Ammon's horn (tissue), 1 donor: Measurements from ENCODE around the gene CRB3.

Experiments used
- DNase-seq: peaks from one replicate; pipeline ENCODE4 v3.0.0-alpha.2; 2016; ENCODE audit warnings: low spot score

The CRB3 gene

GRCh38 chr19:6433165-6433564 is 30.9 kb upstream of the CRB3 start:
- DNase-seq: no peak

DNA sequence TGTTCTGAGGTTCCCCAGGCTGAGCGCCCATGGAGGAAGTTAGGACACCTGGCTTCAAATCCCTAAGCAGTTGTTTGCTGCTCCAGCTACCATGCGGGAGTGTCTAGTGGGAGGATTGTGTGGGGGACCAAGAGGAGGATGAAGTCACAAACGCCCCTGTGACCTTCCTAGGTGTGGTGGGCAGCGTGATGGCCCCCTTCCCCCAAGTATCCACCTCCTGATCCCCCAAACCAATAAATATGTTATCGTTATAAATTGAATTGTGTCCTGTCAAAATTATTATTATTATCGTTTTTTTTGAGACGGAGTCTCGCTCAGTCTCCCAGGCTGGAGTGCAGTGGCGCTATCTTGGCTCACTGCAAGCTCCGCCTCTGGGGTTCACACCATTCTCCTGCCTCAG is 30.4 kb upstream of the CRB3 start, which contains the start of gene SLC25A41:
TSS of gene SLC25A41 (minus strand) at position 101 of the 400 bp plus-strand sequence. CDS start at position 31, 70 bp downstream.
- DNase-seq: no peak

GRCh38 chr19:6439743-6440142 is 24.3 kb upstream of the CRB3 start:
- DNase-seq: no peak

- DNase-seq: no peak
These were observed 23.2 kb upstream of the CRB3 start for GRCh38 chr19:6440905-6441304.

- no peak for DNase-seq
These were observed 21.9 kb upstream of the CRB3 start for GRCh38 chr19:6442087-6442688.

- no peak for DNase-seq
These were observed 20.1 kb upstream of the CRB3 start for GRCh38 chr19:6443986-6444385.

DNA sequence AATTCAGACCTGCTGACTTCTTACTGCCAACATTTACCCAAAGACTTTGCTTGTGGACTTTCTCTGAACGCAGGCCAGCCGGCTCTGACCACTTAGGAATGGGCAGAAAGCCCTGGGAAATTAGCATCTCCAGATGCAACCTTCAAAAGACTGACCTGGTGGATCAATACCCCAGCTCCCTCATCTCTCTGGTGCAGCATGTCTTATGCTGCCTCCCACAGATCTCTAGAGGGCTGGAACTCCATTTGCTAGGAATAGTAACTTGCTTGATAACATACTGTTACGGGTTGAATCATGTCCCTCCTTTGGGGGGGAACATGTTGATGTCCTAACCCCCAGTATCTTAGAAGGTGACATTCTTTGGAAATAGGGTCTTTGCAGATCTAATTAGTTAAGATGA is 17.6 kb upstream of the CRB3 start:
- no peak for DNase-seq

DNA sequence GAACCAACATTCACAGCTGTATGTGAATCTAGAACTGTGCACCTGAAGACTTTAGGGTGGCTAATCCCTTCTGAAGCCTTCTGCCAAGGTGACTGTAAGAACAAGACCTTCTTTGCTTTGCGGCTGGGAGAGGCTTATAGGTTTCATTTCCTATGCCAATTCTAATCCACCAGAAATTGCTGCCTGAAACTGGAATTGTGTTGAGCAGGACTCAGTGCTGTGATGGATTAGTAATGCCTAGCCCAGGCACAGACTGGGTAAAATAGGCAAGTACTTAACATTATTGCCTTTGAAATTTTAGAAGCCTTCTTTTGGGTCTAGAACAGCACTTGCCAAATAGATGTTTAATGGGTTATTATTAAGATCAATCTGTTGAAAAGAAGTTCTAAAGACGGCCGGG is 16.0 kb upstream of the CRB3 start:
- DNase-seq: no peak

- no peak for DNase-seq
These were observed 13.9 kb upstream of the CRB3 start for GRCh38 chr19:6450166-6450565.

- DNase-seq: no peak
These were observed 12.4 kb upstream of the CRB3 start for GRCh38 chr19:6451583-6452222.

DNA sequence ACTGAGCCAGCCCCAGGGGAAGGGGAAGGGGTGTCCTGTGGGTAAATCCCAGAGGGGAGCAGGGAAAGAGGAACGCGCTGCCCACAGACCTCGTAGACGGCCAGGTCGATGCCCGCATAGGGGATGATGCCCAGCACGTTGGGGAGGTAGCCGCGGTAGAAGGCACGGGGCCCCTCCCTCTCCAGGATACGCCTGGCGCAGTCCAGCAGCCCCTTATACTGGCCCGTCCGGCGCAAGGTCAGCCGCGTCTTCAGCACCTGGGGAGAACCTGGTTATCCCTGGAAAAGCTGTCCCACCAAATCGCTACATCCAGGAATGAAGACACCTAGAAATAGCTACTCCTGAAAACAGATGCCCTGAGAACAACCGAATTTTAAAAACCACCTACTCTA is 11.9 kb upstream of the CRB3 start:
- no peak for DNase-seq

GRCh38 chr19:6452899-6453298 is 11.2 kb upstream of the CRB3 start:
- DNase-seq: no peak

DNA sequence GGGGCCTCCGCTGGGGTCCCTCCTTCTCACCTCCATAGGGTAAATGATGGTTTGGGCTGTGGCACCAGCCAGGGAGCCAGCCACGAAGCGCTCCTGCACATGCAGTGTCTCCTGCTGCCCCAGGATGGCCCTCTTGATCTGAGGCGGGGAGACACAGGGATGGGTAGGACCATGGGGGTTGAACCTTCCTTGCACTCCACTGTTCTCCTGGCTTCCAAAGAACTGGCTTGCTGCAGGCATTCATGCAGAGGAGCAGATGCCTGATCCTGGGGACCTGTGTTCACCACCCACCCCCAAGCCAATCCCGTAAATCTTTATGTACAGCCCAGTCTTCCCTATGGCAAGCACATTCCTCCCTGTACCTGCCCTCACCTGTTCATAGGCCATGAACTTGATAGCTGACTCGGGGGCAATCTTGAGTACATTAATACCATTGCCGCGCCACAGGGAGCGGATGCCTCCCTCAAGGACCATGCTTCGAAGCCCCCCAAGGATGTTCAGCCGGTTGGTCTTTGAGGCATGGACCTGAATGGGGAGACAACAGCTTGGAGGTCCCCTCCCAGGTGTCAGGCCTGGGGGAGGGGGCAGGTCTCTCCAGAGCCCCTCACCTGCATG is 10.0 kb upstream of the CRB3 start:
- no peak for DNase-seq

DNA sequence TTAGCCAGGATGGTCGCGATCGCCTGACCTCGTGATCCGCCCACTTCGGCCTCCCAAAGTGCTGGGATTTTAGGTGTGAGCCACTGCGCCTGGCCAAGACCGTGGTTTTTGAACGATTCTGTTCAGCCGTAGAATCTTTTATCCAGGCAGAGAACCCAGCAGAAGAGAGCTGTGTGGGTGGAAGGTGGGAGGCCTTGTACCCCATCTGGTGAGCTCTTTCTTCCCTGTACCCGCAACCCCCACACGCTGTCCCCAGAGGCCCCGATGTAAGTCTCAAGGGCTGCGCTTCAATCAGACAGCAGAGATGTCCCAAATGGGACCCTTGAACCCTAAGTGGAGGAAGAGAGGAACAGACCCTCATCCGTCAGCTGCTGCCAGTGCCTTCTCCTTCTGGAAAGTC is 8.1 kb upstream of the CRB3 start:
- peak; percentile 43 for DNase-seq

GRCh38 chr19:6457958-6458694 is 5.9 kb upstream of the CRB3 start:
- DNase-seq: peak; percentile 36

- no peak for DNase-seq
These were observed 5.3 kb upstream of the CRB3 start for GRCh38 chr19:6458695-6459261.

DNA sequence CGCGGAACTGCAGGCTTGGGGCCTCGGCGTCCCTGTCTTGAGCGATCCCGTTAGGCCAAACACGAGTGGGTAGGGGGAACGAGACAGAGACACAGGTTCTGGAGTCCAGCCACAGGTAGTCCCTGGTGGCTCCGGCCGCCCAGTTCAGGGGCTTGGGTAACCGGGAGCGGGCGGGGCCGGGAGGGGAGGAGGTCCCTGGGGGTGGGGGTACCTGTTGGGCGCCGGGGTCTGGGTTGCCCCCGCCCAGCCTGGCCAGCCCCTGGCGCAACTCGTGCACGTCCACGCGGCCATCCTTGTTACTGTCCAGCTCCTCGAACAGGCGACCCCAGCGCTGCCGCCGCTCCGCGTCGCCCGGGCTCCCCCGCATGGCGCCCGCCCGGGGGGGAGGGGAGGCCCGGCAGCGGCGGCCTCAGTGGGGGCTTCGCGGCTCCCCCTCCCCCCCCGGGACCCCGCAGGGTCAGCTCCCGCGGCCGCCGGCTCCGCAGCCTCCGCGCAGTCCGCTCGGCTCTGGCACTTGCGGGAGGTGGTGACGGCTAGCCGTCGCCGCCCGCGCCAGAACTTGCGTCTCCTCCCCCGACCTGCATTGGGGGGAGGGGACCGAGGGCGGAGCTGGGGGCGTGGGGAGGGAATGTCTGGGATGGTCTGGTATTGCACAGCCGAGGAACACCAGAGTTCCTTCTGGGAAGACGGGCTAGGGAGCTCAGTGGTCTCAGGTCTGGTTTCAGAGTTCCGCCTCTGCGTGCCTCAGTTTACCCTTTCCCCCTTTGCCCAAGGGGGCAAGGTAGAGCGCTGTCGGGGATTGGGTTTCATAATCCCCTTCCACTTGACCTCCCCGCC is 4.6 kb upstream of the CRB3 start, which contains the start of gene SLC25A23:
TSS of gene SLC25A23 (minus strand) at position 531 of the 837 bp plus-strand sequence. CDS start at position 367, 164 bp downstream.
- DNase-seq: peak; percentile 84

DNA sequence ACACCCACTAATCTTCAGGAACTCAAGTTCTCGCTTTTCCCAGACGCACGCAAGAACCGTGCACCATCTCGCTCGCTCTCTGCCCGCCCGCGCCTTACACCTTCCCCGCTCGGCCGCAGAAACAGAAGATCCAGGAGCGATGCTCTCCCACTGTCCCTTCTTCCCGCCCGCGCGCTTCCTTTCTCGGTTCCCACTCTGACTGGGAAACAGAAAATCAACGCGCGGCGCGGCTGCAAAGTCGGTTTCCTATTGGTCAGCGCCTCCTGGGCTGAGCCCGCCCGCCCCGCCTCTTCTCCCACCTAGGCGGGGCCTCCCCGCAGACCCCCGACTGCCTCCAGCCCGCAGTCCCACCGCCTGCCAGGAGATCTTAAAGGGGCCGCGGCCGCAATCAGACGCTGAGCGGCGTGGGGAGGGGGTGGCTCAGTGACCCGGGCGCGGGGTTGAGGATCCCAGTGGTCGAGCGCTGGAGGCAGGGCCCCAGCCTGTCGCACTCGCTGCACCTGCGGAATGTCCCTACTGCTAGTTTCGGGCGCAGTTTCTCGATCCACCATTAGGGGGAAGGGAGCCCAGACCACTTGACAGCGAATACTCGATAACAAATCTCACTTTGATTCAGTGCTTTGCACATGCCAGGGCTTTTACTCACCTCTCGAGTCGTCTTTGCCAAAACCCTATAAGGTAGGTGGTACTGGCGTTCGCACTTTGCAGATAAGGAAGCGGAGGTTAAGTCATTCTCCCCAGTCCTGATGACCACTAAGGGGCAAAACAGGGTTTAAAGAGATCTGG is 3.8 kb upstream of the CRB3 start:
- DNase-seq: peak; percentile 98

DNA sequence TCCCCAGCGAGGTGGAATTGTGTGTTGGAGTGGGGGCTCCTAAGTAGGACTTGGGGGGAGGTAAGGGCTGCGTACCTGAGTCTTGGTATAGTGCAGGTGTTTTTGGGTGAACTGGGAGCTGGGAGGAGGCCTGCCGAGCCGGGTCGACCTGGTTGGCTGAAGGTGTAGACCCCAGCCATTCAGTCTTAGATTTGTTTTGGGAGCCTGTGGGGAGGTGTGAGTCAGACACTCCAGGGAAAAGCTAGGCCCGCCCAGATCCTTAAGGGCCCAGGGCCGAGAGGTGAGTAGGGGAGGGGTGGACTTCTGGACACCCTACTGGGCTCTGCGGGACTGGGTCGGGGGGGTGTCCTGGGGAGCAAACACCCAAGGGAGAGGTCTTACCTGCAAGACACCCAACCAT is 935 bp downstream of the CRB3 start:
- DNase-seq: no peak

DNA sequence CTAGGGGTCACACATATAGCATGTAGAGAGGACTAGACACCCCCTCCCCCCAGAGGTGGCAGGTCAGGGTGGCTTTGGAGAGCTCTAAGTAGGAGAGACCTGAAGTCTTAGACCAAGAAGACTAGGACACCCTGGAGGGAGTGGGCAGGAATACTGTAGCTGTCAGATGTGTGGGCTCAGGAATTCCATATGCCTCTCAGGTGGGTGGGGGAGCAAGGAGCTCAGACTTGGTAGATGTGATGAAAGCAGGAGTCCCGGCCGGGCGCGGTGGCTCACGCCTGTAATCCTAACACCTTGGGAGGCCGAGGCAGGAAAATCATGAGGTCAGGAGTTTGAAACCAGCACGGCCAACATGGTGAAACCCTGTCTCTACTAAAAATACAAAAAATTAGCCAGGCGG is 1.6 kb downstream of the CRB3 start:
- DNase-seq: no peak
